Stimulated activated naive CD8-positive, alpha-beta T cell treated with anti-CD3 and anti-CD28 coated beads, Interleukin-15, Interleukin-2, amounts not matched to agents 100 ng/mL and 50 ng/mL, for 24 hours (primary cell): ENCODE results near the gene MSL2.
"Not testable (repeated sequence)": the region's sequence is repeated elsewhere in the genome, so short reads cannot be mapped to it uniquely, and the experiment has no call there.

ENCODE experiments used
- H3K27ac Mint-ChIP-seq: one replicate; pipeline ENCODE4 v1.8.0; 2021; ENCODE audit warnings: mild to moderate bottlenecking, mixed read lengths
- H3K27me3 Mint-ChIP-seq: one replicate; pipeline ENCODE4 v1.8.0; 2021; ENCODE audit warnings: mixed read lengths
- H3K36me3 Mint-ChIP-seq: one replicate; pipeline ENCODE4 v1.8.0; 2021; ENCODE audit warnings: low read depth, mixed read lengths
- H3K4me1 Mint-ChIP-seq: one replicate; pipeline ENCODE4 v1.8.0; 2021; ENCODE audit warnings: low read depth, mixed read lengths
- H3K4me3 Mint-ChIP-seq: one replicate; pipeline ENCODE4 v1.8.0; 2021; ENCODE audit warnings: mild to moderate bottlenecking, mixed read lengths
- H3K9me3 Mint-ChIP-seq: one replicate; pipeline ENCODE4 v1.8.0; 2021; ENCODE audit warnings: mixed read lengths

Gene MSL2

GRCh38 chr3:136141891-136142290 lies 54.2 kb downstream of the MSL2 start:
- H3K4me3 Mint-ChIP-seq = no peak overlapping the region
- H3K9me3 Mint-ChIP-seq = no peaks in the 10 kb centered on the region
- no peaks in the 10 kb centered on the region for H3K27me3 Mint-ChIP-seq
- H3K4me1 Mint-ChIP-seq = peaks cover 30% of the 10 kb centered on the region
- peak overlapping the region; percentile 36 for H3K27ac Mint-ChIP-seq
- no peaks in the 10 kb centered on the region for H3K36me3 Mint-ChIP-seq

- no peaks in the 10 kb centered on the region for H3K27me3 Mint-ChIP-seq
- H3K4me3 Mint-ChIP-seq = no peak overlapping the region
- no peaks in the 10 kb centered on the region for H3K36me3 Mint-ChIP-seq
- H3K9me3 Mint-ChIP-seq = no peaks in the 10 kb centered on the region
- peak overlapping the region; percentile 36 for H3K27ac Mint-ChIP-seq
- peaks cover 26% of the 10 kb centered on the region for H3K4me1 Mint-ChIP-seq
Observed at GRCh38 chr3:136141291-136141785, 54.8 kb downstream of the MSL2 start.

DNA sequence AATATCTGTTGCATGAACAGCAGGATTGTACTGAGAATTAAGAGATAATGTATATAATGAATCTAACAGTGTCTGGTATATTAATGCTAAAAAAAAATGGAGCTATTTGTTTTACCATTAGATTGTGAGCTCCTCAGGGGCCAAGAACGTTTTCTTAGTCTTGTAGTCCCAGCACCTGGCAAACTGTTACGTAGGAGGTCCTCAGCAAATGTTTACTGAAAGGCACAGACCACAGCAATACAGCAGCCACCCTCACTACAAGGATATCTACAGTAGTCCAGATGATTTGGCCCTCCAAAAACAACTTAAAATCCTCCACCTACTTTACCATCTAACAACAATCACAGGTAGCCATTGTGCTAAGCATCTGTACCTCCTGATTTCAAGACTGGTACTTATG lies 59.7 kb downstream of the MSL2 start:
- Mint-ChIP-seq H3K9me3 (no peaks in the 10 kb centered on the region), H3K36me3 (no peaks in the 10 kb centered on the region), H3K4me1 (peaks cover 4% of the 10 kb centered on the region), H3K27ac (no peak overlapping the region), H3K27me3 (no peaks in the 10 kb centered on the region), H3K4me3 (no peak overlapping the region)

DNA sequence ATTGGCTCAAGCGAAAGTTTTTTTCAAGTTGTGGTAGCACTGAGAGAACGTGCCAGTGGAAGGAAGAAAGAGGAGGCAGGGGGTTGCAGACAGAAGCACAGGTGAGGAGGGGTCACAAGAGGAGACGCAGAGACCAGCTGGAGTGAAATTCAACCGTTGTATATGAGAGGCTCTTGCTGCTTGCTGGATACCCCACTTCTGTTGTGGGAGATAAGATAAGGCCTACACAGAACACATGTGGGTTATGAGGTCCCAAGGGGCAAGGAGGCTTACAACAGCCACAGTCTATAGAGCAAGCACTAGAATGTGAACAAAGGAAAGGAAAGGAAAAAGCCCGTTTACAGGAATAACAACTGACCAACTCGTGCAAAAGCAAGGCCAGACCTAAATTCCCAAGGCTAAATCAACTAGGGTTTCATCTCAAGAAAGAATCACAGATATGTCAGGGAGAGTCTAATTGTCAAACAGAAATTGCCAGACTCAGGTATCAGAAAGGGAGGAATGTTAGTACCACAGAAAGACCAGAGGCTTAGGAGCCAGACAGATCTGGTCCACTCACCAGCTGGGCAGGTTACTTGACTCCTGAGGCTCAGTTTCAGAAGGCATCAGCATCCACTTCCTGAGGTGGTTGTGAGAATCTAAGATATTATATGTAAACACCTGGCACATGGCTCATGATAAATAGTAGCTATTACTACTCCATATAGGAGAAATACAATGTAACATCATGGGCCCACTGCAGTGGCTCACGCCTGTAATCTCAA lies 60.9 kb downstream of the MSL2 start:
- Mint-ChIP-seq H3K27ac (no peak overlapping the region), H3K27me3 (no peaks in the 10 kb centered on the region), H3K9me3 (no peaks in the 10 kb centered on the region), H3K4me1 (no peaks in the 10 kb centered on the region), H3K36me3 (no peaks in the 10 kb centered on the region), H3K4me3 (no peak overlapping the region)

DNA sequence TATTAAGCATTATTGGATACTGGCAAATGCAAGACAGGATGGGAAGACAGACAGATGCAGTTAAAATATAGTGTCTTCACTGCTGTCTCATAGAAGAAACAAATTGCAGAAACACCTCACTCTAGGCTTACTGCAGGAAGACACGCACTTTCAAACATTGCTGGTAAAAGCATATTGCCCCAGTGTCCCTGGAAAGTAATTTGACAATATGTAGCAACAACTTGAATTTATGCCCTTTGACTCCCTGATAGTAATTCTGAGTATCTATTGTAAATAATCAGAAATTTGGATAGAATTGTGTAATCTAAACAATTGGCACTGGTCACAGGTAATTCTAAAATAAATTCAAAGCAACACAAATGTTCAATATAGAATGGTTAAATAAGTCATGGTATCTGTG lies 62.0 kb downstream of the MSL2 start:
- no peaks in the 10 kb centered on the region for H3K9me3 Mint-ChIP-seq
- no peak overlapping the region for H3K4me3 Mint-ChIP-seq
- H3K27me3 Mint-ChIP-seq = no peaks in the 10 kb centered on the region
- no peaks in the 10 kb centered on the region for H3K36me3 Mint-ChIP-seq
- H3K4me1 Mint-ChIP-seq = no peaks in the 10 kb centered on the region
- H3K27ac Mint-ChIP-seq = no peak overlapping the region

GRCh38 chr3:136131647-136132046 lies 64.5 kb downstream of the MSL2 start:
- not testable (repeated sequence) for H3K4me1 Mint-ChIP-seq, H3K27ac Mint-ChIP-seq, H3K4me3 Mint-ChIP-seq, H3K9me3 Mint-ChIP-seq, H3K27me3 Mint-ChIP-seq, H3K36me3 Mint-ChIP-seq

- H3K27me3 Mint-ChIP-seq = no peaks in the 10 kb centered on the region
- H3K36me3 Mint-ChIP-seq = no peaks in the 10 kb centered on the region
- H3K4me3 Mint-ChIP-seq = no peak overlapping the region
- H3K4me1 Mint-ChIP-seq = no peaks in the 10 kb centered on the region
- H3K9me3 Mint-ChIP-seq = peaks cover 1% of the 10 kb centered on the region
- no peak overlapping the region for H3K27ac Mint-ChIP-seq
Observed at GRCh38 chr3:136122006-136122405, 74.1 kb downstream of the MSL2 start.

GRCh38 chr3:136120373-136121348 lies 75.5 kb downstream of the MSL2 start:
- Mint-ChIP-seq H3K9me3 (no peaks in the 10 kb centered on the region), H3K4me3 (no peak overlapping the region), H3K27me3 (no peaks in the 10 kb centered on the region), H3K4me1 (no peaks in the 10 kb centered on the region), H3K27ac (no peak overlapping the region), H3K36me3 (no peaks in the 10 kb centered on the region)

- not testable (repeated sequence) for H3K9me3 Mint-ChIP-seq, H3K27ac Mint-ChIP-seq, H3K4me1 Mint-ChIP-seq, H3K4me3 Mint-ChIP-seq, H3K36me3 Mint-ChIP-seq, H3K27me3 Mint-ChIP-seq
Observed at GRCh38 chr3:136119783-136120182, 76.4 kb downstream of the MSL2 start.

GRCh38 chr3:136119332-136119731 lies 76.8 kb downstream of the MSL2 start:
- not testable (repeated sequence) for H3K36me3 Mint-ChIP-seq, H3K9me3 Mint-ChIP-seq, H3K27ac Mint-ChIP-seq, H3K27me3 Mint-ChIP-seq, H3K4me3 Mint-ChIP-seq, H3K4me1 Mint-ChIP-seq

DNA sequence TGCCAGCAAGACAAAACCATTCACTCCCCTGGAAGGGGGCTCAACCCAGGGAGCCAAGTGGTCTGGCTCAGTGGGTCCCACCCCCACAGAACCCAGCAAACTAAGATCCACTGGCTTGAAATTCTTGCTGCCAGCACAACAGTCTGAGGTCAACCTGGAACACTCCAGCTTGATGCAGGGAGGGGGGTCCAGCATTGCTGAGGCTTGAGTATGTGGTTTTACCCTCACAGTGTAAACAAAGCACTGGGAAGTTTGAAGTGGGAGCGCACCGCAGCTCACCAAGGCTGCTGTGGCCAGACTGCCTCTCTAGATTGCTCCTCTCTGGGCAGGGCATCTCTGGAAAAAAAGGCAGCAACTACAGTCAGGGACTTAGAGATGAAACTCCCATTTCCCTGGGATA lies 81.7 kb downstream of the MSL2 start:
- H3K4me3 Mint-ChIP-seq = no peak overlapping the region
- H3K27me3 Mint-ChIP-seq = no peaks in the 10 kb centered on the region
- no peak overlapping the region for H3K27ac Mint-ChIP-seq
- peaks cover 7% of the 10 kb centered on the region for H3K4me1 Mint-ChIP-seq
- H3K36me3 Mint-ChIP-seq = no peaks in the 10 kb centered on the region
- H3K9me3 Mint-ChIP-seq = no peaks in the 10 kb centered on the region

DNA sequence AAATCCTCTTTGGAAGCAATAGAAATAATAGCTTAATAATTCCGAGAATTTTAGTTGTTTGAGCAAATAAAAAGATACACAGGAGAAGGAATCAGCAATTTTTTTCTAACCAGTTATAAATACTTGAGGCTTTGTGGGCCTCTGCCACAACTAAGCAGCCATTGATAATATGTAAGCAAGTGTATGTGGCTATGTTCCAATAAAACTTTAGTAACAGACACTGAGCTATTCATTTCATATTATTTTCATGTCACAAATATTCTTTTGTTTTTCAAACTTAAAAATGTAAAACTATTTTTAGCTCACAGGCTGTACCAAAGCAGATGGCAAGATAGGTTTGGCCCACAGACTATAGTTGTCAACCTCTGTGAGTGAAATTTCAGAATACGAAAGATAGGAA lies 85.7 kb downstream of the MSL2 start:
- H3K27me3 Mint-ChIP-seq = no peaks in the 10 kb centered on the region
- peaks cover 15% of the 10 kb centered on the region for H3K4me1 Mint-ChIP-seq
- H3K4me3 Mint-ChIP-seq = no peak overlapping the region
- peaks cover 3% of the 10 kb centered on the region for H3K36me3 Mint-ChIP-seq
- no peak overlapping the region for H3K27ac Mint-ChIP-seq
- no peaks in the 10 kb centered on the region for H3K9me3 Mint-ChIP-seq

DNA sequence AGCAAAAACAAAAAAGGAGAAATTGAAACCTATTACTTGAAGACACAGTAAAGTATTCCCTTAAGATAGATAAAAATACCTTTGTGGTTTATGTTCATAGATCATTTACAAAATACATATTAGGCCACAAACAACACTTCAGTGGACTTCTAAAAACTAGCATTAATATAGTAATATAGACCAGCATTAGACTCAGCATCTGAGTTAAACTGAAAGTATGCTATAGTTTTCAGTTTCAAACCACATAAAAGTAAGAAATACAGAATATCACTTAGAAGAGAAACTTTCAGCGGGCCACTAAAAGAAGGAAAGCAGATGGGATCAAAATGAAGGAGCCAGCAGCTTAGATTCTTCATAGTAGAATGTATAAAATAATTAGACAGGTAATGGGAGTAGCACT lies 86.6 kb downstream of the MSL2 start:
- no peaks in the 10 kb centered on the region for H3K9me3 Mint-ChIP-seq
- no peaks in the 10 kb centered on the region for H3K27me3 Mint-ChIP-seq
- H3K4me3 Mint-ChIP-seq = no peak overlapping the region
- peaks cover 3% of the 10 kb centered on the region for H3K36me3 Mint-ChIP-seq
- peaks cover 15% of the 10 kb centered on the region for H3K4me1 Mint-ChIP-seq
- no peak overlapping the region for H3K27ac Mint-ChIP-seq

DNA sequence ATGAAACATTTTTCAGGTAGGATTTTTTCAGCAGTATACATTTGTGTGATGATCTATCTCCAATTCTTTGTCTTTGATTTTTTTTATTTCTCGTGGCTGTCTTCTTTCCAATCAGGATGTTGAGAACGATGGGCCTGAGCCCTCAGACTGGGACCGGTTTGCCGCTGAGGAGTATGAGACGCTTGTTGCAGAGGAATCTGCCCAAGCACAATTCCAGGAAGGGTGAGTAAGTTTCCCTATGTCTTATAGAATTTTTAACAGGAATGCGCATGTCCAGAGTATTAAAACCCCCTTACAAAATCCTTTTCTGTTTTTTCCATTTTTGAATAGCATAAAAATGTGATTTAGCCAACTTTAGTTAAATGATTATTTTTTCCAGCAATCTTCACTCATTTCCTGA lies 90.0 kb downstream of the MSL2 start:
- no peaks in the 10 kb centered on the region for H3K27me3 Mint-ChIP-seq
- no peaks in the 10 kb centered on the region for H3K9me3 Mint-ChIP-seq
- H3K27ac Mint-ChIP-seq = no peak overlapping the region
- H3K4me3 Mint-ChIP-seq = no peak overlapping the region
- peaks cover 15% of the 10 kb centered on the region for H3K4me1 Mint-ChIP-seq
- peaks cover 3% of the 10 kb centered on the region for H3K36me3 Mint-ChIP-seq

- Mint-ChIP-seq H3K4me3 (no peak overlapping the region), H3K4me1 (peaks cover 14% of the 10 kb centered on the region), H3K9me3 (no peaks in the 10 kb centered on the region), H3K36me3 (peaks cover 3% of the 10 kb centered on the region), H3K27ac (no peak overlapping the region), H3K27me3 (no peaks in the 10 kb centered on the region)
Observed at GRCh38 chr3:136105044-136105443, 91.1 kb downstream of the MSL2 start.
